ENCODE results near the gene KCNJ2. TPM values are rescaled to one million over a fixed set of nuclear protein-coding genes. Genes with fewer than 3 reads are reported as not detected.

The KCNJ2 gene
- total and polyA plus RNA-seq, 10 of the 15 experiments (the other 5 are each of a cell fraction or from before 2014, with no cell fraction given): 1.6 to 10.1 (median 3.2) TPM

GRCh38 chr17:70168977-70169708 is at the start of gene KCNJ2 (continued):
- TF ChIP-seq ZNF687 (IDR thresholded peaks at IDR 0.05) (peak; percentile 38), ZNF24 (IDR thresholded peaks at IDR 0.05) (0 out of 2 replicates have a peak, but pooled peaks have one; percentile 38), RAD21 (IDR thresholded peaks at IDR 0.05; ENCODE audit: insufficient read depth, low read depth, low read length) (no peak), GATAD2B (conservative IDR thresholded peaks at IDR 0.05; ENCODE audit: low read depth) (peak; percentile 91), SIX5 (IDR thresholded peaks at IDR 0.05; ENCODE audit: low read depth, low read length, severe bottlenecking) (no peak), NR2C1 (IDR thresholded peaks at IDR 0.05) (peak; percentile 27; the same call in 1 of the 2 replicates), EED (IDR thresholded peaks at IDR 0.05; ENCODE audit: low read depth) (0 out of 2 replicates have a peak, but pooled peaks have one; percentile 36), BCLAF1 (IDR thresholded peaks at IDR 0.05) (0 out of 2 replicates have a peak, but pooled peaks have one; percentile 39), MXI1 (IDR thresholded peaks at IDR 0.05; ENCODE audit: low read depth, low read length) (0 out of 2 replicates have a peak, but pooled peaks have one; percentile 10), GABPA (IDR thresholded peaks at IDR 0.05; ENCODE audit: low read depth) (no peak), PAX5 (IDR thresholded peaks at IDR 0.05; ENCODE audit: borderline replicate concordance, low read depth, low read length) (no peak), SKIL (IDR thresholded peaks at IDR 0.05; ENCODE audit: low read depth, poor library complexity, severe bottlenecking) (no peak), BCL11A (IDR thresholded peaks at IDR 0.05; ENCODE audit: low read depth, low read length) (no peak), IRF3 (IDR thresholded peaks at IDR 0.05) (no peak)
